GM21717 (cell line): ENCODE results near the gene KSR2.
"Not testable (repeated sequence)": the region's sequence is repeated elsewhere in the genome, so short reads cannot be mapped to it uniquely, and the experiment has no call there.

Experiments
- ATAC-seq: cut with Tn5 transposase; IDR thresholded peaks from one replicate; pipeline ENCODE4 v1.9.1; 2021; ENCODE audit warnings: mild to moderate bottlenecking, moderate library complexity; ENCODE audit not compliant: unreplicated experiment

The KSR2 gene

GRCh38 chr12:117768860-117769259, 199.9 kb downstream of the KSR2 start:
- no peak for ATAC-seq

- no peak for ATAC-seq
Measured at GRCh38 chr12:117766008-117766407, 202.8 kb downstream of the KSR2 start.

- no peak for ATAC-seq
Measured at GRCh38 chr12:117762143-117762542, 206.6 kb downstream of the KSR2 start.

- ATAC-seq, result no peak
Measured at GRCh38 chr12:117761528-117762100, 207.2 kb downstream of the KSR2 start.

- no peak for ATAC-seq
Measured at GRCh38 chr12:117760990-117761389, 207.8 kb downstream of the KSR2 start.

GRCh38 chr12:117750657-117751056, 218.1 kb downstream of the KSR2 start:
- no peak for ATAC-seq

GRCh38 chr12:117749431-117749830, 219.4 kb downstream of the KSR2 start:
- no peak for ATAC-seq

GRCh38 chr12:117746358-117746757, 222.4 kb downstream of the KSR2 start:
- not testable (repeated sequence) for ATAC-seq

- no peak for ATAC-seq
Measured at GRCh38 chr12:117744418-117744817, 224.4 kb downstream of the KSR2 start.

GRCh38 chr12:117743761-117744160, 225.0 kb downstream of the KSR2 start:
- ATAC-seq, result no peak

GRCh38 chr12:117742721-117743120, 226.1 kb downstream of the KSR2 start:
- no peak for ATAC-seq

- ATAC-seq, result no peak
Measured at GRCh38 chr12:117738233-117738632, 230.6 kb downstream of the KSR2 start.

GRCh38 chr12:117733549-117733805, 235.3 kb downstream of the KSR2 start:
- no peak for ATAC-seq

GRCh38 chr12:117732761-117733548, 235.8 kb downstream of the KSR2 start:
- no peak for ATAC-seq

- ATAC-seq, result not testable (repeated sequence)
Measured at GRCh38 chr12:117731131-117731530, 237.7 kb downstream of the KSR2 start.

- no peak for ATAC-seq
Measured at GRCh38 chr12:117727301-117727700, 241.5 kb downstream of the KSR2 start.

GRCh38 chr12:117724543-117724942, 244.2 kb downstream of the KSR2 start:
- ATAC-seq, result no peak

GRCh38 chr12:117718559-117718958, 250.2 kb downstream of the KSR2 start:
- no peak for ATAC-seq

- no peak for ATAC-seq
Measured at GRCh38 chr12:117718141-117718540, 250.6 kb downstream of the KSR2 start.

- no peak for ATAC-seq
Measured at GRCh38 chr12:117714203-117714602, 254.6 kb downstream of the KSR2 start.

GRCh38 chr12:117710121-117710520, 258.7 kb downstream of the KSR2 start:
- no peak for ATAC-seq

- no peak for ATAC-seq
Measured at GRCh38 chr12:117707861-117708260, 260.9 kb downstream of the KSR2 start.

- ATAC-seq, result no peak
Measured at GRCh38 chr12:117703584-117703983, 265.2 kb downstream of the KSR2 start.
